Skeletal muscle satellite cell (primary cell): Measurements from ENCODE around the gene CCDC83.
"Not testable (repeated sequence)": the region's sequence is repeated elsewhere in the genome, so short reads cannot be mapped to it uniquely, and the experiment has no call there.

Source experiments
- H3K27me3 ChIP-seq: 2 replicates; pipeline ENCODE4 v1.7.0; 2013; ENCODE audit warnings: low read length; ENCODE audit not compliant: control insufficient read depth, insufficient read depth
- H3K36me3 ChIP-seq: 2 replicates; pipeline ENCODE4 v1.7.0; 2013; ENCODE audit warnings: mild to moderate bottlenecking, control low read depth, low read length; ENCODE audit not compliant: insufficient read depth
- H3K4me1 ChIP-seq: 2 replicates; pipeline ENCODE4 v1.7.0; 2013; ENCODE audit warnings: low read length; ENCODE audit not compliant: control insufficient read depth, insufficient read depth
- H3K4me2 ChIP-seq: 2 replicates; pipeline ENCODE4 v1.7.0; 2013; ENCODE audit warnings: mild to moderate bottlenecking, low read length
- H3K4me3 ChIP-seq: 2 replicates; pipeline ENCODE4 v1.7.0; 2013; ENCODE audit warnings: low read length
- H3K9ac ChIP-seq: 2 replicates; pipeline ENCODE4 v1.7.0; 2013; ENCODE audit warnings: mild to moderate bottlenecking, low read depth, low read length, moderate library complexity
- H3K9me3 ChIP-seq: replicated peaks from 2 replicates; pipeline ENCODE4 v1.7.0; 2013; ENCODE audit warnings: mild to moderate bottlenecking, control low read depth, low read length

CCDC83 gene

GRCh38 chr11:85945788-85946187 lies 90.6 kb downstream of the CCDC83 start:
- H3K4me2 ChIP-seq = no peak overlapping the region
- H3K4me3 ChIP-seq = no peak overlapping the region
- no peaks in the 10 kb centered on the region for H3K27me3 ChIP-seq
- peaks cover 20% of the 10 kb centered on the region for H3K4me1 ChIP-seq
- no peaks in the 10 kb centered on the region for H3K9me3 ChIP-seq
- no peaks in the 10 kb centered on the region for H3K36me3 ChIP-seq
- H3K9ac ChIP-seq = no peak overlapping the region

GRCh38 chr11:85946221-85946620 lies 91.0 kb downstream of the CCDC83 start:
- no peak overlapping the region for H3K4me3 ChIP-seq
- H3K9me3 ChIP-seq = no peaks in the 10 kb centered on the region
- H3K9ac ChIP-seq = no peak overlapping the region
- peaks cover 20% of the 10 kb centered on the region for H3K4me1 ChIP-seq
- H3K36me3 ChIP-seq = no peaks in the 10 kb centered on the region
- H3K4me2 ChIP-seq = no peak overlapping the region
- no peaks in the 10 kb centered on the region for H3K27me3 ChIP-seq

DNA sequence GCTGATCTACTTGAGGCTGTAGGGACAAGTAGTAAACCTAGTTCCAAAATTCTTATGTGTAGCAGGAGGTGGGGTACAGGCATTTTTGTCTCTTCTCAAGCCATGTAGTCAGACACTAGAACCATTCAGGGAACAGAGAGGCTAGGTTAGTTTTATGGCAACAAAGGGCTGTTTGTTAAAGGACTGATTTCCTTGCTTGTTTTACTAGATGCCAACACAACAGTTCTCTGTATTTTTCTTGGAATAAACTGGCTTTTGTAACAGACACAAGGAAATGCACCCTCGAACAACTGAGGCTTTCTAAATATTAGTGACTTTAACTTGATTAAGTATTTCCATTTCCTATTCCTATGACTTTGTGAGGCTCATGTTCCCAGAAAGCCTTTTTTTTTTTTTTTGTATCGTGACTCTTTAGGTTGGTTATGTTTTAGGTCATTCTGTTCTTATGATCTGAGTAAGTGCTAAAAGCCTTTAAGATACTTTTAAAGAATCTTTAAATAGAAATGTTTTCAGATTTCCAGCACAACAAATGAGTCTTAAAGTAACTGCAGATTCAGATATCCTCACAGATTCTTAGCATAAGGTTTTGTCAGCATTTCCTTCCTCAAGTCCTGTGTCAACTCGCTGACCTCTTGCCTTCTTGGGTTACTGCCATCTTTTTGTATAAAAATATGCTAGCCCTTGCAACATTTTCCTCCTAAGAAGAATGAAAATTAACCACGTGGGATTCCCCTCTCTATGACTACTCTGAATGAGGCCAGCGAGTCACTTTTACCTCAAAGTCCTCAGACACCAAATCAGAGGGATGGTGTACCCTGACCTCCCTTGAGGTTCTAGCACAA lies 92.5 kb downstream of the CCDC83 start:
- H3K27me3 ChIP-seq = no peaks in the 10 kb centered on the region
- H3K4me1 ChIP-seq = peaks cover 20% of the 10 kb centered on the region
- H3K4me2 ChIP-seq = peak overlapping the region; percentile 15
- H3K9ac ChIP-seq = peak overlapping the region; percentile 4
- no peak overlapping the region for H3K4me3 ChIP-seq
- no peaks in the 10 kb centered on the region for H3K9me3 ChIP-seq
- H3K36me3 ChIP-seq = no peaks in the 10 kb centered on the region

DNA sequence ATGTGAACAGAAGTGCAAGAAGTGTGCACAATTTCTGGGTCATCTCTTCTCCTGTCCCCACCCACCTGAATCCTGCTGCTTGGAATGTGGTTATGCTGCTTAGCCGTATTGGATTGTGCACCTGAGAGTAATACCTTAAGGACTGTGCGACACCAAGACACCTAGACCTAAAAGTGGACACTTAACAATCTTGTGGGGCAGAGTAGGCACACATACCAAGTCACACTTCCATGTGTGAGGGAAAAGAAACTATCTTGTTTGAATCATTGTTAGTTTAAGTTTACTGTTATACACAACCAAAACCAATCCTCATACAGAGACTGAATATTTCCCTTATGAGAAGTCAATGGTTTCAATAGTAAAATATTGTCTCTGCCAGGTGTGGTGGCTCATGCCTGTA lies 93.7 kb downstream of the CCDC83 start:
- Histone ChIP-seq H3K9ac (no peak overlapping the region), H3K27me3 (no peaks in the 10 kb centered on the region), H3K4me2 (no peak overlapping the region), H3K9me3 (no peaks in the 10 kb centered on the region), H3K4me1 (peaks cover 20% of the 10 kb centered on the region), H3K4me3 (no peak overlapping the region), H3K36me3 (peaks cover 4% of the 10 kb centered on the region)

DNA sequence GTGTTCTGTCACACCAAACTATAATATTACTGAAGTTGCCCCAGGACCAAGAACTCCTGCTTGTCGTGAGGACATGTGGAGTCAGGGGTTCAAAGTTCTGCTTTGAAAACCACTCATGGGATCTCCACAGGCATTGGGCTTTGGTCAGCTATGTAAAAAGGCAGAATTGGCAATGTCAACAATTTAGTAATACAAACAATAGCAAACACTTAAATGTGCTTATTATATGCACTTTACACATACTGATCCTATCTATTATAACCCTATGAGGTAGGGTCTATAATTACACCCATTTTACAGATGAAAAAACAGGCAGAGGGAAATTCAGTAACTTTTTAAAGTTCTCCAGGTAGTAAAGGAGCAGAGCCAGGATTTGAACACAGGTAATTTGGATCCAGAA lies 94.6 kb downstream of the CCDC83 start:
- H3K4me2 ChIP-seq = no peak overlapping the region
- no peaks in the 10 kb centered on the region for H3K9me3 ChIP-seq
- peaks cover 8% of the 10 kb centered on the region for H3K36me3 ChIP-seq
- no peak overlapping the region for H3K9ac ChIP-seq
- no peaks in the 10 kb centered on the region for H3K27me3 ChIP-seq
- no peak overlapping the region for H3K4me3 ChIP-seq
- peaks cover 20% of the 10 kb centered on the region for H3K4me1 ChIP-seq

DNA sequence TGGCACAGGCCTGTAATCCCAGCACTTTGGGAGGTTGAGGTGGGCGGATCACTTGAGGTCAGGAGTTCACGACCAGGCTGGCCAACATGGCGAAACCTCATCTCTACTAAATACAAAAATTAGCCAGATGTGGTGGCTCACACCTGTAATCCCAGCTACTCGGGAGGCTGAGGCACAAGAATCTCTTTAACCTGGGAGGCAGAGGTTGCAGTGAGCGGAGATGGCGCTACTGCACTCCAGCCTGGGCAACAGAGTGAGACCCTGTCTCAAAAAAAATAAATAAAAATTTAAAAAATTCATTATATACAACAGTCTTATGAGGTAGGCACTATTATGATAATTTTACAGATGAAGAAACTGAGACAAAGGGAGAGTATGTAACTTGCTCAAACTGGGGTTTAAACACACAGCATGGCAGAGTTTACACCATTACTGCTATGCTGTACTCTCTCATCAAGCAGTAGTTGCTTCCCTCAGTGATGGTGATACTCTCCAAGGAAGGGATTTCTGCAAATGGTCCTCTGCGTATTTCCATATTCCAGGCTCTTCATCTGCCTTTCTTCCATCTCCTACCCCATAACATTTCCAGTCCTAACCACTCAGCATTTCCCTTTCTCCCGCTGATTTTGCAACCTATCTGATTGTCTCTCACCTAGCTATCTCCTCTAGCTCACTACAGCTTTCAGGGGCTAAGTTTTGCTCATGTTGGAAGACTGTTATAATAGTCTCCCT lies 95.3 kb downstream of the CCDC83 start:
- H3K4me1 ChIP-seq = peaks cover 24% of the 10 kb centered on the region
- no peaks in the 10 kb centered on the region for H3K27me3 ChIP-seq

GRCh38 chr11:85951049-85951405 lies 95.8 kb downstream of the CCDC83 start:
- Histone ChIP-seq H3K4me2 (no peak overlapping the region), H3K27me3 (no peaks in the 10 kb centered on the region), H3K36me3 (peaks cover 19% of the 10 kb centered on the region), H3K9ac (no peak overlapping the region), H3K4me1 (peaks cover 27% of the 10 kb centered on the region), H3K9me3 (no peaks in the 10 kb centered on the region), H3K4me3 (no peak overlapping the region)

More for the DNA sequence above, 95.3 kb downstream of the CCDC83 start:
- Histone ChIP-seq H3K9me3 (no peaks in the 10 kb centered on the region), H3K36me3 (peaks cover 13% of the 10 kb centered on the region), H3K9ac (no peak overlapping the region), H3K4me2 (no peak overlapping the region), H3K4me3 (no peak overlapping the region)

GRCh38 chr11:85951428-85952107 lies 96.4 kb downstream of the CCDC83 start:
- H3K9me3 ChIP-seq = no peaks in the 10 kb centered on the region
- H3K4me2 ChIP-seq = no peak overlapping the region
- H3K36me3 ChIP-seq = peaks cover 24% of the 10 kb centered on the region

GRCh38 chr11:85952108-85952485 lies 96.9 kb downstream of the CCDC83 start:
- Histone ChIP-seq H3K4me1 (peaks cover 27% of the 10 kb centered on the region), H3K36me3 (peaks cover 29% of the 10 kb centered on the region)
- H3K9ac ChIP-seq, H3K27me3 ChIP-seq, H3K9me3 ChIP-seq, H3K4me2 ChIP-seq, H3K4me3 ChIP-seq: not testable (repeated sequence)

More at GRCh38 chr11:85951428-85952107, 96.4 kb downstream of the CCDC83 start:
- H3K4me3 ChIP-seq = no peak overlapping the region
- no peak overlapping the region for H3K9ac ChIP-seq
- H3K4me1 ChIP-seq = peaks cover 27% of the 10 kb centered on the region
- H3K27me3 ChIP-seq = no peaks in the 10 kb centered on the region

DNA sequence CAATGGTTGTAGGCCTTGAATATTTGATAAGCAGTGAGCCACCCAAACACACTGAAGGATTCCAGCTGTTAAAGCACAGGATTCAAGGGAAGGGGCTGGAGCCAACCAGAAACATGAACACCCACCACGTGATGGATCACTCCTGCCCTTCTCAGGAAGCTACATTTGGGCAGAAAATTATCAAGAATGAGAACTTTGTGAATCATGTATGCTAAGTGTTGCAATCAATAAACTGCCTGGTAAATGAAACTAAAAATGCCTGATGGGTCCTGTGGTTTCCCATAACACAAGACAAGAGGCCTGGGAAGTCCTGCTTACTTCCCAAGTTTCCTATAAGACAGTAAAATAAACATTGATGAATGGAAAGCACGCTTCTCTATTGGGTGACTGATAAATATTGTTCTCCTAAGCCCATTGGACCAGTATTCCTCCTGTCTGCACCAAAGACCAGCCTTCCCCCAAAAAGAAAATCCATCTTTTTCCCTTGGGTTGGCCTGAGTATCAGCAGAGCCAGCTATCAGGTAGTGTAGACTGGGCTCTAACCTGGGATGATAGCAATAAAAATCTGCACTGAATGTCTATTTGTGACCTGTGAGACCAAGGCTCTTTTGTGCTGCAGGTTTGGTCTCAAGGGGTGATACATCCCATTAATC lies 98.4 kb downstream of the CCDC83 start:
- Histone ChIP-seq H3K4me3 (no peak overlapping the region), H3K4me2 (no peak overlapping the region), H3K36me3 (peaks cover 43% of the 10 kb centered on the region), H3K9ac (no peak overlapping the region), H3K4me1 (peaks cover 13% of the 10 kb centered on the region), H3K27me3 (no peaks in the 10 kb centered on the region), H3K9me3 (no peaks in the 10 kb centered on the region)

GRCh38 chr11:85955531-85955930 lies 100.3 kb downstream of the CCDC83 start:
- Histone ChIP-seq H3K4me2 (no peak overlapping the region), H3K4me1 (peaks cover 6% of the 10 kb centered on the region), H3K36me3 (peaks cover 49% of the 10 kb centered on the region)

More at GRCh38 chr11:85955531-85955930, 100.3 kb downstream of the CCDC83 start:
- Histone ChIP-seq H3K9ac (no peak overlapping the region), H3K9me3 (no peaks in the 10 kb centered on the region), H3K27me3 (no peaks in the 10 kb centered on the region), H3K4me3 (no peak overlapping the region)
